ENCODE measurements around the gene MTARC2.

GRCh38 chr1:220701974-220702373, 46.1 kb upstream of the MTARC2 start:
- TF ChIP-seq CTCF (conservative IDR thresholded peaks at IDR 0.05 in 1 of 2, IDR thresholded peaks at IDR 0.05 in 1 of 2; ENCODE audit: low read depth in 1 of 2, low read length in 2 of 2) = no peak
- TF ChIP-seq EZH2 (IDR thresholded peaks at IDR 0.05; ENCODE audit: low read length, missing control alignments) = no peak
